Panc1 (cell line): ENCODE measurements around the gene FABP7. TPM values are rescaled to one million over a fixed set of nuclear protein-coding genes. Genes with fewer than 3 reads are reported as not detected.

Source experiments
- ATAC-seq: fragments of 200-7000 bp; cut with Tn5 transposase; 2 replicates; pipeline ENCODE4 v1.9.1; 2020; ENCODE audit warnings: mild to moderate bottlenecking, moderate library complexity
- BruUV-seq: library from RNA; stranded (reverse); fragments of 400-500 nt; replicated peaks from 2 replicates; lab custom pipeline; 2021; lab: Mats Ljungman, UMichigan
- CTCF ChIA-PET: fragments of 300-600 bp; sonication (Branson Sonifier 250); formaldehyde crosslinking; loops from one replicate; lab custom pipeline; 2022; ENCODE audit warnings: antibody characterized with exemption; lab: Charles Lee
- POLR2A ChIA-PET: fragments of 300-600 bp; sonication (Branson Sonifier 250); formaldehyde crosslinking; loops from one replicate; lab custom pipeline; 2022; ENCODE audit warnings: antibody characterized with exemption; lab: Charles Lee
- DNase-seq: peaks from one replicate; pipeline ENCODE4 v3.0.0-alpha.2; 2010; ENCODE audit warnings: low read depth, low spot score
- H3K27ac ChIP-seq: 2 replicates; pipeline ENCODE4 v1.5.1; 2011; ENCODE audit warnings: mild to moderate bottlenecking, low read length, inconsistent platforms
- H3K27me3 ChIP-seq: fragments of 200-500 bp; sonication (Bioruptor generic); 2 replicates; pipeline ENCODE4 v1.6.0; 2014; ENCODE audit warnings: low read length, inconsistent platforms; ENCODE audit not compliant: control insufficient read depth, insufficient read depth
- H3K36me3 ChIP-seq: fragments of 200-500 bp; sonication (Bioruptor generic); 2 replicates; pipeline ENCODE4 v1.5.1; 2014; ENCODE audit warnings: inconsistent platforms, mild to moderate bottlenecking, low read length, moderate library complexity; ENCODE audit not compliant: control insufficient read depth, insufficient read depth
- H3K4me1 ChIP-seq: 2 replicates; pipeline ENCODE4 v1.5.1; 2011; ENCODE audit warnings: inconsistent platforms, mild to moderate bottlenecking, low read length, moderate library complexity; ENCODE audit not compliant: control insufficient read depth, insufficient read depth
- H3K4me3 ChIP-seq, 2 experiments: 2 replicates each; pipeline ENCODE4 v1.5.1; 2011 to 2012; ENCODE audit warnings: low read depth in 2 of 2, low read length in 2 of 2, mild to moderate bottlenecking in 2 of 2, inconsistent platforms in 1 of 2, moderate library complexity in 1 of 2
- H3K9me3 ChIP-seq: fragments of 200-500 bp; sonication (Bioruptor generic); 2 replicates; pipeline ENCODE4 v1.5.1; 2014; ENCODE audit warnings: low read depth, mild to moderate bottlenecking, inconsistent platforms, low read length, moderate library complexity; ENCODE audit not compliant: control insufficient read depth, insufficient read depth
- POLR2AphosphoS5 ChIP-seq: IDR thresholded peaks from 2 replicates; pipeline ENCODE4 v1.6.1; 2012; ENCODE audit warnings: mild to moderate bottlenecking, low read depth, low read length, moderate library complexity
- SIN3A ChIP-seq: IDR thresholded peaks from 2 replicates; pipeline ENCODE4 v1.6.1; 2012; ENCODE audit warnings: low read depth, mild to moderate bottlenecking, low read length, moderate library complexity, borderline replicate concordance; ENCODE audit not compliant: insufficient read depth
- TCF7L2 ChIP-seq: IDR thresholded peaks from 2 replicates; pipeline ENCODE4 v1.6.1; 2011; ENCODE audit warnings: mild to moderate bottlenecking, low read depth, low read length, inconsistent platforms
- in situ Hi-C: cut with HindIII; loops from 2 replicates; pipeline ENCODE4 v1.10.0; 2016; ENCODE audit warnings: low sequenced_read_pairs, low pct_unique_long_range_greater_than_20kb
- intact Hi-C: fragments of 100-400 bp; cut with micrococcal nuclease; formaldehyde crosslinking; loops from one replicate; pipeline ENCODE4 v1.10.0; 2022; ENCODE audit not compliant: unreplicated experiment
- total RNA-seq: library from RNA; stranded (reverse); gene quantifications from one replicate; pipeline ENCODE4 v1.2.1, GENCODE V29; 2021; ENCODE audit not compliant: unreplicated experiment
- TF ChIP-seq, protein P1 (sequence below), 2 experiments: IDR thresholded peaks; 2 replicates each; pipeline ENCODE4 v1.6.1; 2011 to 2012; ENCODE audit warnings: low read depth in 2 of 2, control low read depth in 1 of 2, low read length in 1 of 2, mild to moderate bottlenecking in 1 of 2, moderate library complexity in 1 of 2; ENCODE audit not compliant: insufficient read depth in 1 of 2
- TF ChIP-seq, protein P2 (sequence below): fragments of 450-650 bp; IDR thresholded peaks from 2 replicates; pipeline ENCODE4 v1.5.1; 2017; ENCODE audit warnings: mild to moderate bottlenecking

FABP7 gene
- total RNA-seq, 1 experiment from 2014 or later, result not detected

DNA sequence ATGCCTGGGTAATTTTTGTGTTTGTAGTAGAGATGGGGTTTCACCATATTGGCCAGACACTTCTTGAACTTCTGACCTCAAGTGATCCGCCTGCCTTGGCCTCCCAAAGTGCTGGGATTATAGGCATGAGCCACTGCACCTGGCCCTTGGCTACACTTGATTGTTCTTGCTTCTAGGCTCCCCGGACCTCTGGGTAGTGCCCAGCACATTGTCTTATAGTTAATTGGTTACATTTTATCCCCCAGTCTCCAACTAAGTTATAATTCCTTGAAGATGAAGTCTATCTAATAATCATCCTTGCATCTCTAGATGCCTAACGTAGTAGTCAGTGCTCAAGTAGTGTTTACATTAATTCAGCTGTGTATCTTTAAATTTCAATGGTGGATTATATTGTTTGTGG is 21.4 kb downstream of the FABP7 start:
- CTCF ChIA-PET, result no interaction called here
- in situ Hi-C loops, result no loop called here

DNA sequence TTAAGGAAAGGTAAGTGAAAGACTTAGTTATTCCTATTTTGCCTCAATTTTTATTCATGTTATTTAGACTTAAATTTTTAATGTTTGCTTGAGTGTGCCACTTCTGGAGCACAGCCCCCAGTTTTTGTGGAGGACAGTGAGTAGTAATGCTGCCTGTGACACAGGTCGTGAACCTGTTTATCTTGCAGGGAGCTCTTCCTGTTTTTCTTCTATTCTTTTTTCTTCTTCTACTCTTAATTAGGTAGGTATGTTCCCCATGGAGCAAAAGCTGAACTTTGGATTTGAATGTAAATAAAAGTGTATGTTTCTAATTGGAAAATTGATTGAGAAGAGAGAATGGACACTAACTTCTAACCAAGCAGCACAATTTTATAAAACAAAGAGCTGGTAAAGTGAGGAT is 21.9 kb downstream of the FABP7 start:
- Histone ChIP-seq H3K4me3 (no peak overlapping the region), H3K36me3 (no peaks in the 10 kb centered on the region), H3K27ac (no peak overlapping the region), H3K27me3 (no peaks in the 10 kb centered on the region), H3K9me3 (no peaks in the 10 kb centered on the region), H3K4me1 (no peaks in the 10 kb centered on the region)
- DNase-seq (no peak), ATAC-seq (no peak)
- intact Hi-C loops (no loop called here), in situ Hi-C loops (no loop called here)
- POLR2A ChIA-PET, result no interaction called here
- TF ChIP-seq SIN3A (no peak), TCF7L2 (no peak), POLR2AphosphoS5 (no peak)
- TF ChIP-seq, protein P1, sequence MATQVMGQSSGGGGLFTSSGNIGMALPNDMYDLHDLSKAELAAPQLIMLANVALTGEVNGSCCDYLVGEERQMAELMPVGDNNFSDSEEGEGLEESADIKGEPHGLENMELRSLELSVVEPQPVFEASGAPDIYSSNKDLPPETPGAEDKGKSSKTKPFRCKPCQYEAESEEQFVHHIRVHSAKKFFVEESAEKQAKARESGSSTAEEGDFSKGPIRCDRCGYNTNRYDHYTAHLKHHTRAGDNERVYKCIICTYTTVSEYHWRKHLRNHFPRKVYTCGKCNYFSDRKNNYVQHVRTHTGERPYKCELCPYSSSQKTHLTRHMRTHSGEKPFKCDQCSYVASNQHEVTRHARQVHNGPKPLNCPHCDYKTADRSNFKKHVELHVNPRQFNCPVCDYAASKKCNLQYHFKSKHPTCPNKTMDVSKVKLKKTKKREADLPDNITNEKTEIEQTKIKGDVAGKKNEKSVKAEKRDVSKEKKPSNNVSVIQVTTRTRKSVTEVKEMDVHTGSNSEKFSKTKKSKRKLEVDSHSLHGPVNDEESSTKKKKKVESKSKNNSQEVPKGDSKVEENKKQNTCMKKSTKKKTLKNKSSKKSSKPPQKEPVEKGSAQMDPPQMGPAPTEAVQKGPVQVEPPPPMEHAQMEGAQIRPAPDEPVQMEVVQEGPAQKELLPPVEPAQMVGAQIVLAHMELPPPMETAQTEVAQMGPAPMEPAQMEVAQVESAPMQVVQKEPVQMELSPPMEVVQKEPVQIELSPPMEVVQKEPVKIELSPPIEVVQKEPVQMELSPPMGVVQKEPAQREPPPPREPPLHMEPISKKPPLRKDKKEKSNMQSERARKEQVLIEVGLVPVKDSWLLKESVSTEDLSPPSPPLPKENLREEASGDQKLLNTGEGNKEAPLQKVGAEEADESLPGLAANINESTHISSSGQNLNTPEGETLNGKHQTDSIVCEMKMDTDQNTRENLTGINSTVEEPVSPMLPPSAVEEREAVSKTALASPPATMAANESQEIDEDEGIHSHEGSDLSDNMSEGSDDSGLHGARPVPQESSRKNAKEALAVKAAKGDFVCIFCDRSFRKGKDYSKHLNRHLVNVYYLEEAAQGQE (IDR thresholded peaks at IDR 0.05; ENCODE audit: insufficient read depth in 1 of 2, low read depth in 2 of 2, low read length in 1 of 2), result no peak
- TF ChIP-seq, protein P2, sequence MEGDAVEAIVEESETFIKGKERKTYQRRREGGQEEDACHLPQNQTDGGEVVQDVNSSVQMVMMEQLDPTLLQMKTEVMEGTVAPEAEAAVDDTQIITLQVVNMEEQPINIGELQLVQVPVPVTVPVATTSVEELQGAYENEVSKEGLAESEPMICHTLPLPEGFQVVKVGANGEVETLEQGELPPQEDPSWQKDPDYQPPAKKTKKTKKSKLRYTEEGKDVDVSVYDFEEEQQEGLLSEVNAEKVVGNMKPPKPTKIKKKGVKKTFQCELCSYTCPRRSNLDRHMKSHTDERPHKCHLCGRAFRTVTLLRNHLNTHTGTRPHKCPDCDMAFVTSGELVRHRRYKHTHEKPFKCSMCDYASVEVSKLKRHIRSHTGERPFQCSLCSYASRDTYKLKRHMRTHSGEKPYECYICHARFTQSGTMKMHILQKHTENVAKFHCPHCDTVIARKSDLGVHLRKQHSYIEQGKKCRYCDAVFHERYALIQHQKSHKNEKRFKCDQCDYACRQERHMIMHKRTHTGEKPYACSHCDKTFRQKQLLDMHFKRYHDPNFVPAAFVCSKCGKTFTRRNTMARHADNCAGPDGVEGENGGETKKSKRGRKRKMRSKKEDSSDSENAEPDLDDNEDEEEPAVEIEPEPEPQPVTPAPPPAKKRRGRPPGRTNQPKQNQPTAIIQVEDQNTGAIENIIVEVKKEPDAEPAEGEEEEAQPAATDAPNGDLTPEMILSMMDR, result no peak
- CTCF ChIA-PET, result interaction anchor here (0.6 kb wide), 1 partner anchor 471 kb away, joined by 4 read pairs; no protein-coding TSS in a partner anchor
- no TSS peak for BruUV-seq

More for the DNA sequence above, 21.4 kb downstream of the FABP7 start:
- Histone ChIP-seq H3K36me3 (no peaks in the 10 kb centered on the region), H3K27me3 (no peaks in the 10 kb centered on the region), H3K27ac (no peak overlapping the region), H3K9me3 (no peaks in the 10 kb centered on the region), H3K4me1 (no peaks in the 10 kb centered on the region), H3K4me3 (no peak overlapping the region)
- intact Hi-C loops, result no loop called here
- POLR2A ChIA-PET, result no interaction called here
- no peak for ATAC-seq
- BruUV-seq, result no TSS peak
- TF ChIP-seq SIN3A (no peak), POLR2AphosphoS5 (no peak), TCF7L2 (no peak)
- TF ChIP-seq, protein P2, result no peak
- TF ChIP-seq, protein P1 (IDR thresholded peaks at IDR 0.05; ENCODE audit: insufficient read depth in 1 of 2, low read depth in 2 of 2, low read length in 1 of 2), result no peak
- DNase-seq, result no peak
